ENCODE results near the gene DAP. TPM values are rescaled to one million over a fixed set of nuclear protein-coding genes. Genes with fewer than 3 reads are reported as not detected.
"Not testable (repeated sequence)": the region's sequence is repeated elsewhere in the genome, so short reads cannot be mapped to it uniquely, and the experiment has no call there.

DAP gene
- total and polyA plus RNA-seq, 12 donors: 27.4 to 197 (median 101) TPM

DNA sequence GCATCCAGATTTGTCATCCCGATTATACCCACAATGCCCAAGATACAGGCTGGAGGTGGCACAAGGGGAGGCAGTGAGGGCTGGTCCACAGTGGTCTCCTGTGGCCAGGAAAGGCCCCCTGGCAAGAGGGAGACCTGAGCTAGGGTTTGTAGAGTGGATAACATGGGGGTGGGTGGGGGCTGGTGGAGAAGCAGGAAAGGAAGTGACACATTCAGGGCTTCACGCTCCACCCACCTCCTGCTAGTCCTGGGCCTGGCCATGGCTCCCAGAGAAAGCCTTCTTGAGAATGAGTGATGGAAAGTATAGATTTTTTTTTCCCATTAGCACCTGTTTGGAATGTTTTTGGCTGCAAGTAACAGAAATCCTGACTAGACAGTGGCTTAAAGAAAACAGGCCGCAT, 115.9 kb downstream of the DAP start:
- H3K4me3 ChIP-seq: no peak overlapping the region
- TF ChIP-seq, protein P1, sequence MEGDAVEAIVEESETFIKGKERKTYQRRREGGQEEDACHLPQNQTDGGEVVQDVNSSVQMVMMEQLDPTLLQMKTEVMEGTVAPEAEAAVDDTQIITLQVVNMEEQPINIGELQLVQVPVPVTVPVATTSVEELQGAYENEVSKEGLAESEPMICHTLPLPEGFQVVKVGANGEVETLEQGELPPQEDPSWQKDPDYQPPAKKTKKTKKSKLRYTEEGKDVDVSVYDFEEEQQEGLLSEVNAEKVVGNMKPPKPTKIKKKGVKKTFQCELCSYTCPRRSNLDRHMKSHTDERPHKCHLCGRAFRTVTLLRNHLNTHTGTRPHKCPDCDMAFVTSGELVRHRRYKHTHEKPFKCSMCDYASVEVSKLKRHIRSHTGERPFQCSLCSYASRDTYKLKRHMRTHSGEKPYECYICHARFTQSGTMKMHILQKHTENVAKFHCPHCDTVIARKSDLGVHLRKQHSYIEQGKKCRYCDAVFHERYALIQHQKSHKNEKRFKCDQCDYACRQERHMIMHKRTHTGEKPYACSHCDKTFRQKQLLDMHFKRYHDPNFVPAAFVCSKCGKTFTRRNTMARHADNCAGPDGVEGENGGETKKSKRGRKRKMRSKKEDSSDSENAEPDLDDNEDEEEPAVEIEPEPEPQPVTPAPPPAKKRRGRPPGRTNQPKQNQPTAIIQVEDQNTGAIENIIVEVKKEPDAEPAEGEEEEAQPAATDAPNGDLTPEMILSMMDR (IDR thresholded peaks at IDR 0.05): no peak
- TF ChIP-seq POLR2A (IDR thresholded peaks at IDR 0.05): no peak
- H3K27ac ChIP-seq: no peak overlapping the region
- no peaks in the 10 kb centered on the region for H3K36me3 ChIP-seq (replicated peaks in 1 of 2)
- peaks cover 10% of the 10 kb centered on the region for H3K27me3 ChIP-seq
- no peaks in the 10 kb centered on the region for H3K4me1 ChIP-seq (replicated peaks in 1 of 2)
- no peaks in the 10 kb centered on the region for H3K9me3 ChIP-seq (replicated peaks in 1 of 3)
- WGBS, 4 donors: 81 to 91% (median 90%) methylated on average over 2 to 3 of the region's 3 CpGs
- DNase-seq: no peak
- intact Hi-C loops (cut with DNase I): no loop called here

DNA sequence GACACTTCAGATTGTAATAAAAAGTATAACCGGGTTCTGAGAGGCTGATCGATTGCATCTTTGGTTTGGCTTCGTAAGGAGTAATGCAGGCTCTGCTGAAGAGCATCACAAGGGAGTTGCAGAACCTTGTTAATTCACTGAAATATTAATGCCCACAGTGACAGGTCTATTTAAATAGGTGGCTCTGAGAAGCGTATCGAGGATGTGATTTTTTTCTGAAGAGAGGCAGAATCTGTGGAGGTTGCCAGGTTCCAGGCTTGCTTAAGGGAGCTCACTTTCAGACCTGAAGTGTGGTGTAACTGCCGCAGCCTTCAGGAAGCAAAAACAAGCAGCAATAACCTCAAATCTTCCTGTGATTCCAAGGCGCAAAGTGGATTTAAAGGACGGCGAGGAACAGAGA, 116.8 kb downstream of the DAP start:
- 45 to 62% (median 54%) methylated on average over 9 of the region's 9 CpGs for WGBS, 4 donors
- DNase-seq: no peak
- Histone ChIP-seq H3K27ac (no peak overlapping the region), H3K4me3 (no peak overlapping the region), H3K27me3 (peaks cover under 1% of the 10 kb centered on the region), H3K9me3 (replicated peaks in 1 of 3) (no peaks in the 10 kb centered on the region), H3K36me3 (replicated peaks in 1 of 2) (no peaks in the 10 kb centered on the region), H3K4me1 (replicated peaks in 1 of 2) (no peaks in the 10 kb centered on the region)
- TF ChIP-seq, protein P1 (IDR thresholded peaks at IDR 0.05): no peak
- TF ChIP-seq POLR2A (IDR thresholded peaks at IDR 0.05): no peak
- intact Hi-C loops (cut with DNase I): no loop called here

DNA sequence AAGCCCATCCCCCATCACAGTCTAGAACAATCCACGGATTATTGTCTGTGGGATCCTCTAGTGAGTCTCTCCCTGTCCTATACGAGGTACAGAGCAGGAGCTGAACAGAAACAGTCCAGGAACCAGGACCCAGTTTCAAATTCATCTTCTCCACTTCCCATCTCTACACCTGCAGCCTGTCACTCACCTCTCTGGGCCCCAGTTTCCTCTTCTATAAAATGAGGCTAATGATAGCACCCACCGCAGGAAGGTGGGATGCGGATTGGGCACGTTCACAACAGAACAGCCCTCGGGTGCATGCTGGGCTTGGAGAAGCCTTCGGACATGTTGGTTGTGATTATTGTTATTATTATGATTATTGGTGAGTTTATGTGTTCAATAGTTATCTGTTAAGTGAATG, 118.7 kb downstream of the DAP start:
- TF ChIP-seq, protein P1 (IDR thresholded peaks at IDR 0.05): no peak
- TF ChIP-seq POLR2A (IDR thresholded peaks at IDR 0.05): no peak
- H3K4me3 ChIP-seq: no peak overlapping the region
- H3K4me1 ChIP-seq (replicated peaks in 1 of 2): no peaks in the 10 kb centered on the region
- intact Hi-C loops (cut with DNase I): no loop called here
- H3K36me3 ChIP-seq (replicated peaks in 1 of 2): no peaks in the 10 kb centered on the region
- no peak for DNase-seq
- WGBS, 4 donors: 62 to 71% (median 67%) methylated on average over 7 of the region's 7 CpGs
- no peaks in the 10 kb centered on the region for H3K27me3 ChIP-seq
- no peak overlapping the region for H3K27ac ChIP-seq
- H3K9me3 ChIP-seq (replicated peaks in 1 of 3): no peaks in the 10 kb centered on the region

DNA sequence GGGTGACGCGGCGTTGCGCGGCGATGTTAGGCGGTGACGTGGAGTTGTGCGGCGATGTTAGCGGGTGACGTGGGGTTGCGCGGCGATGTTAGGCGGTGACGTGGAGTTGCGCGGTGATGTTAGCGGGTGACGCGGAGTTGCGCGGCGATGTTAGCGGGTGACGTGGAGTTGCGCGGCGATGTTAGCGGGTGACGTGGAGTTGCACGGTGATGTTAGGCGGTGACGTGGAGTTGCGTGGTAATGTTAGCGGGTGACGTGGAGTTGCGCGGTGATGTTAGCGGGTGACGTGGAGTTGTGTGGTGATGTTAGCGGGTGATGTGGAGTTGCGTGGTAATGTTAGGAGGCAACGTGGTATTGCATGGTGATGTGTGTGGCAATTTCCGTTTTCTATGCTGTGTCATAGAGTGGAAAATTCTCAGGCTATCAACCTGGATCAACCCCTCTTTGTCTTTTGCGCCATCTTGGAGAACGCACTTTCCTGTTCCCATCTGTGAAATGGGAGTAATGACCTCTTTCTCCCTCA, 121.1 kb downstream of the DAP start:
- Histone ChIP-seq H3K36me3 (replicated peaks in 1 of 2) (no peaks in the 10 kb centered on the region), H3K27ac (no peak overlapping the region), H3K4me1 (replicated peaks in 1 of 2) (no peaks in the 10 kb centered on the region), H3K9me3 (replicated peaks in 1 of 3) (no peaks in the 10 kb centered on the region), H3K27me3 (no peaks in the 10 kb centered on the region), H3K4me3 (no peak overlapping the region)
- TF ChIP-seq, protein P1 (IDR thresholded peaks at IDR 0.05): no peak
- TF ChIP-seq POLR2A (IDR thresholded peaks at IDR 0.05): no peak
- WGBS, 4 donors: 95 to 98% (median 95%) methylated on average over 13 to 37 of the region's 48 CpGs
- intact Hi-C loops (cut with DNase I): no loop called here
- no peak for DNase-seq

DNA sequence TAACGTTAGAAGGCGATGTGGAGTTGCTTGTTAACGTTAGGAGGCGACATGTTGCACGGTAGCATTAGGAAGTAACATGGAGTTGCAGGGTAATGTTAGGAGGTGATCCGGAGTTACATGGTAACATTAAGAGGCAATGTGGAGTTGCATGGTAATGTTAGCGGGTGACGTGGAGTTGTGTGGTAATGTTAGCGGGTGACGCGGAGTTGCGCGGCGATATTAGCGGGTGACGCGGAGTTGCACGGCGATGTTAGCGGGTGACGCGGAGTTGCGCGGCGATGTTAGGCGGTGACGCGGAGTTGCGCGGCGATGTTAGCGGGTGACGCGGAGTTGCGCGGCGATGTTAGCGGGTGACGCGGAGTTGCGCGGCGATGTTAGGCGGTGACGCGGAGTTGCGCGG, 122.3 kb downstream of the DAP start:
- DNase-seq; H3K27me3 ChIP-seq; H3K9me3 ChIP-seq (replicated peaks in 1 of 3); intact Hi-C loops (cut with DNase I); H3K4me1 ChIP-seq (replicated peaks in 1 of 2); H3K4me3 ChIP-seq; H3K36me3 ChIP-seq (replicated peaks in 1 of 2); H3K27ac ChIP-seq: not testable (repeated sequence)
- WGBS, 4 donors: 64 to 92% (median 80%) methylated on average over 10 to 29 of the region's 48 CpGs

Data from adrenal gland (tissue), 12 donors.